Psoas muscle (tissue), 8 donors: Measurements from ENCODE around the gene DLD. TPM values are rescaled to one million over a fixed set of nuclear protein-coding genes. Genes with fewer than 3 reads are reported as not detected.

Experiments used
- ATAC-seq, 4 donors: fragments of 200-7000 bp; cut with Tn5 transposase; one replicate each; pipeline ENCODE4 v1.9.1; 2020; ENCODE audit warnings: moderate library complexity in 3 of 4, mild to moderate bottlenecking in 2 of 4
- DNase-seq, 2 donors: peaks; one replicate each; pipeline ENCODE4 v3.0.0-alpha.2; 2020
- H3K27ac ChIP-seq: fragments of 200-600 bp; one replicate; pipeline ENCODE4 v1.8.0; 2022
- H3K27me3 ChIP-seq, 3 donors: fragments of 200-600 bp in 1 of 3; one replicate each; pipeline versions ENCODE4 v1.6.1 to v1.8.0; 2013 to 2022; ENCODE audit warnings: low read length in 2 of 3, mild to moderate bottlenecking in 2 of 3, moderate library complexity in 1 of 3; ENCODE audit not compliant: insufficient read depth in 3 of 3
- H3K36me3 ChIP-seq, 2 donors: fragments of 200-600 bp in 1 of 2; one replicate each; pipeline versions ENCODE4 v1.6.1 to v1.8.0; 2013 to 2022; ENCODE audit warnings: low read depth in 1 of 2, mild to moderate bottlenecking in 1 of 2, moderate library complexity in 1 of 2; ENCODE audit not compliant: insufficient read depth in 1 of 2
- H3K4me1 ChIP-seq: fragments of 200-600 bp; one replicate; pipeline ENCODE4 v1.8.0; 2022
- H3K4me3 ChIP-seq: fragments of 200-600 bp; one replicate; pipeline ENCODE4 v1.8.0; 2022; ENCODE audit warnings: mild to moderate bottlenecking
- H3K9me3 ChIP-seq: fragments of 200-600 bp; one replicate; pipeline ENCODE4 v1.8.0; 2022
- WGBS, 3 donors: extraction: QIAGEN DNeasy Blood & Tissue Kit; methylation state at CpG; one replicate each; pipeline versions ENCODE4 v1.1.6 to v1.1.7; 2013; 5-methylcytosine and 5-hydroxymethylcytosine counted together
- intact Hi-C, 2 donors: fragments of 100-400 bp; cut with DNase I; formaldehyde crosslinking; loops; one replicate each; pipeline versions ENCODE4 v1.11.0 to v1.14.2; 2022
- polyA plus RNA-seq, 3 donors: library from polyadenylated mRNA; stranded (reverse); fragments of 200-250 nt; gene quantifications; one replicate each; pipeline ENCODE4 v1.2.3, GENCODE V29; 2013
- total RNA-seq, 4 donors: library from RNA; stranded (reverse); fragmentation: NEBNext Ultra II Directional in 2 of 4; extraction: Animal tissue kit (Norgen Biotek cat#: 25700) in 2 of 4; gene quantifications; one replicate each; pipeline versions ENCODE4 v1.2.1 to v1.2.4, GENCODE V29; 2021 to 2023
- TF ChIP-seq, protein P1 (sequence below): fragments of 200-600 bp; IDR thresholded peaks from one replicate; pipeline ENCODE4 v1.8.0; 2022; ENCODE audit warnings: antibody characterized with exemption
- donor health status: healthy with polysubstance abuse.
- donor health status: DM: no; HTN: no; CAD: no; lungs with moderate emphysema.
- donor health status: Bipolar disorder and iron deficiency.
- donor health status: healthy.
- donor health status: DM: yes; HTN: yes; CAD: no.
- donor health status: DM: no; HTN: no; CAD: no.
- donor health status: DM: no; HTN: no; CAD: no.
- donor health status: DM: yes; HTN: yes; CAD: no.

The DLD gene
- total and polyA plus RNA-seq, 7 donors: 136 to 284 (median 170) TPM

DNA sequence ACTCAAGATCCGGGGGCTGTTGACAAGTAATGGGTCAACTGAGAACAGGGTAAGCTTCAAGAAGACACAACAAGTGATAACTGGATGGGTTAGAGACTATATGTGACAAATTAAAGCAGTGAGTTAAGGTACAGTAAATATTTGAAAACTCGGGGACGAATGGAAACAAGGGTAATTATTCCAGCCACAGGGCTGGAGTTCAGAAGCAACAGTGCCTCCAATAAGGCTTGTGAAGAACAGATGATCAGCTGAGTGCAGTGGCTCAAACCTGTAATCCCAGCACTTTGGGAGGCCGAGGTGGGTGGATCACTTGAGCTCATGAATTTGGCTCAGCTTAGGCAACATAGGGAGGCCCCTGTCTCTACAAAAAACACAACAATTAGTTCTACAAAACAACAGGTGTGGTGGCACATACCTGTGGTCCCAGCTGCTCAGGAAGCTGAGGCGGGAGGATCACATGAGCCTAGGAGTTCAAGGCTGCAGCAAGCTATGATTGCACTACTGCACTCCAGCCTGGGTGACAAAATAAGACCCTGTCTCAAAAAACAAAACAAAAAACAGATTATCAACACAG is 20.5 kb upstream of the DLD start:
- no peaks in the 10 kb centered on the region for H3K36me3 ChIP-seq
- no peak overlapping the region for H3K4me3 ChIP-seq
- intact Hi-C loops: loop anchor here in 1 of 2 donors (10.0 kb wide), 2 partner anchors 406 to 696 kb away; no protein-coding TSS in a partner anchor
- ATAC-seq (no peak), DNase-seq (no peak)
- 65 to 78% (median 69%) methylated on average over 5 of the region's 5 CpGs for WGBS, 3 donors
- no peaks in the 10 kb centered on the region for H3K27me3 ChIP-seq
- TF ChIP-seq, protein P1, sequence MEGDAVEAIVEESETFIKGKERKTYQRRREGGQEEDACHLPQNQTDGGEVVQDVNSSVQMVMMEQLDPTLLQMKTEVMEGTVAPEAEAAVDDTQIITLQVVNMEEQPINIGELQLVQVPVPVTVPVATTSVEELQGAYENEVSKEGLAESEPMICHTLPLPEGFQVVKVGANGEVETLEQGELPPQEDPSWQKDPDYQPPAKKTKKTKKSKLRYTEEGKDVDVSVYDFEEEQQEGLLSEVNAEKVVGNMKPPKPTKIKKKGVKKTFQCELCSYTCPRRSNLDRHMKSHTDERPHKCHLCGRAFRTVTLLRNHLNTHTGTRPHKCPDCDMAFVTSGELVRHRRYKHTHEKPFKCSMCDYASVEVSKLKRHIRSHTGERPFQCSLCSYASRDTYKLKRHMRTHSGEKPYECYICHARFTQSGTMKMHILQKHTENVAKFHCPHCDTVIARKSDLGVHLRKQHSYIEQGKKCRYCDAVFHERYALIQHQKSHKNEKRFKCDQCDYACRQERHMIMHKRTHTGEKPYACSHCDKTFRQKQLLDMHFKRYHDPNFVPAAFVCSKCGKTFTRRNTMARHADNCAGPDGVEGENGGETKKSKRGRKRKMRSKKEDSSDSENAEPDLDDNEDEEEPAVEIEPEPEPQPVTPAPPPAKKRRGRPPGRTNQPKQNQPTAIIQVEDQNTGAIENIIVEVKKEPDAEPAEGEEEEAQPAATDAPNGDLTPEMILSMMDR: no peak
- H3K9me3 ChIP-seq: no peaks in the 10 kb centered on the region
- no peak overlapping the region for H3K27ac ChIP-seq
- no peaks in the 10 kb centered on the region for H3K4me1 ChIP-seq

DNA sequence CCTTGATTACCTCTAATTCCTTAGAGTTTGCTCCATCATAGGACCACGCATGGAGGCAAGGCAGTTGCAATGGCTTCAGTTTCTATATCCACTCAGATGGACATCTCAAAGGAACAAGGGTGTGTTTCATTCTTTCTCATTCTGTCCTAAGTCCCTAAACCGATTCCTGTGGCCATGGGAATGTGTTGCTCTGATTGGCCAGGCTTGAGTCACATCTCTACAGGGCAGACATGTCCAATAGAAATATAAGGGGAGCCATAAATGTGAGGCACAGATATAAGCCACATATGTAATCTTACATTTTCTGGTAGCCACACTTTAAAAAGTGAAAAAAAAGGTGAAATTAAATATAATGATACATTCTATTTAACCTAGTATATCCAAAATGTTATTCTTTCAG is 16.9 kb upstream of the DLD start:
- H3K4me3 ChIP-seq: no peak overlapping the region
- no peak overlapping the region for H3K27ac ChIP-seq
- TF ChIP-seq, protein P1: no peak
- H3K36me3 ChIP-seq: no peaks in the 10 kb centered on the region
- 81 to 88% (median 84%) methylated on average over 2 of the region's 2 CpGs for WGBS, 3 donors
- ATAC-seq (no peak), DNase-seq (no peak)
- no peaks in the 10 kb centered on the region for H3K27me3 ChIP-seq
- no peaks in the 10 kb centered on the region for H3K4me1 ChIP-seq
- intact Hi-C loops: loop anchor here in 1 of 2 donors (10.0 kb wide), 2 partner anchors 409 to 699 kb away; no protein-coding TSS in a partner anchor
- no peaks in the 10 kb centered on the region for H3K9me3 ChIP-seq

DNA sequence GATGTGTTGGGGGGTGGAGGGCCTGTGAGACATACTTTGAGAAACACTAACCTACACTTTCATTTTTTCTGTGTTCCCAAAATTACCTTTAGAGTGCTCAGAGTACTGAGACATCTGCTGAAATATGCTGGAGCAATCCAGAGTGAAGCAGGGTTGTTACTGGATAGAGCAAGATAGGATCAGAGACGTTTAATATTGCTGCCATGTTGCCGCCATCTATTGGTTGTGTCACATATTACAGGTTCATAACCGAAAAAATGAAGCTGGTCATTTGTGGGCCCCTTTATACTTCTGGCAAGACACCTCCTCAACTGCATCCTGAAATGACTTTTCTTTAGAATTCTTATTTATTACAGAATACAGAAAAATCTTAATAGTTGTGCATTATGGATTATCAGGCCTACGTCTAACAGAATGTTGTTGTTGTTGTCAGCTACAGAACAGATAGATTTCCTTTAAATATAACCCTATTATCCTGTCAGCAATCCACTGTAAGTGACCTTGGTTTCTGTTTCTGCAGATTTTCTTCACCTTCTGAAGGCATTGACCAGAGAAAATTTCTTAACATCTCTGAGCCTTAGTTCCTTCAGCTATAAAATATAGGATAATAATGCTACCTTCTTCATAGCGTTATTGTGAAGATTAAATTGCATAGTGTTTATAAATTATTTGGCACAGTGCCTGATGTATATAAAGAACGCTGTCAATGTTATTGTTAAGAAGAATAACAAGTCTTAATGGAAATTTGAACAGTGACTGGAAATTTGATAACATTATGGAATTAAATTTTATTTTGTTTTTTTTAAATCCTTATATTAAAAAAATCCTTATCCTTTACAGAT is 16.2 kb upstream of the DLD start:
- no peak overlapping the region for H3K27ac ChIP-seq
- H3K9me3 ChIP-seq: no peaks in the 10 kb centered on the region
- ATAC-seq (peak; percentile 87 to 94 (median 90)), DNase-seq (no peak)
- no peaks in the 10 kb centered on the region for H3K36me3 ChIP-seq
- H3K27me3 ChIP-seq: no peaks in the 10 kb centered on the region
- H3K4me1 ChIP-seq: no peaks in the 10 kb centered on the region
- TF ChIP-seq, protein P1: peak; percentile 70
- 24 to 27% (median 27%) methylated on average over 6 of the region's 6 CpGs for WGBS, 3 donors
- intact Hi-C loops: loop anchor here (1.0 to 10.0 kb wide), 5 partner anchors 132 to 700 kb away; partner anchors contain the start of gene CBLL1 (in 1 of the 2)
- no peak overlapping the region for H3K4me3 ChIP-seq

DNA sequence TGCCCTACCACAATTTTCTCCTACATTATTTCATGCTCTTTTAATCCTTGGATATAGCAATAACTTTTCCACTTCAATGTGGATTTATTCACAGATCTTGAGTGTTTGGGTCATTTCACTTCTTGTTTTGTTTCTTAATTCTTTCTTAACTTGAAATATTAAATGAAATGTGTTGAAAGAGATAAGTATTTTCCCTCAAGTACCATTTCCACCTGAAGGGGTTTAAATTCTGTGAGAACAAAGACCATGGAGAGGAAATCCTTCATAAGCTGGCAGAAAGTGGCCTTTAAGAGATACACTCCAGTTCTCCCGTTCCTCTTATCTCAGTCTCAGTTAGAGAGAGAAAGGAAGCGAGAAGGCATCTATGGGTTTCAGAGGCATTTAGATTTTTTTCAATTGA is 14.1 kb upstream of the DLD start:
- ATAC-seq (no peak), DNase-seq (no peak)
- 66 to 73% (median 72%) methylated on average over 2 of the region's 2 CpGs for WGBS, 3 donors
- no peaks in the 10 kb centered on the region for H3K36me3 ChIP-seq
- H3K27me3 ChIP-seq: no peaks in the 10 kb centered on the region
- no peak overlapping the region for H3K4me3 ChIP-seq
- H3K27ac ChIP-seq: no peak overlapping the region
- intact Hi-C loops: loop anchor here (5.0 to 10.0 kb wide), 4 partner anchors 135 to 702 kb away; partner anchors contain the start of gene CBLL1 (in 1 of the 2)
- no peaks in the 10 kb centered on the region for H3K9me3 ChIP-seq
- H3K4me1 ChIP-seq: no peaks in the 10 kb centered on the region
- TF ChIP-seq, protein P1: no peak
